Activated CD4-positive, alpha-beta T cell treated with anti-CD3 and anti-CD28 coated beads, Interleukin-2, amount 10 ng/mL, durations not matched to agents 24 days and 14 days (primary cell): ENCODE measurements around the gene COX18. TPM values are rescaled to one million over a fixed set of nuclear protein-coding genes. Genes with fewer than 3 reads are reported as not detected.
A peak's percentile ranks its signal among the peaks of the same experiment; 100 is the strongest.

Experiments
- DNase-seq: peaks from one replicate; pipeline ENCODE4 v3.0.0; 2022
- H3K27ac Mint-ChIP-seq: one replicate; pipeline ENCODE4 v1.8.0; 2022; ENCODE audit warnings: mild to moderate bottlenecking, mixed read lengths
- H3K27me3 Mint-ChIP-seq: one replicate; pipeline ENCODE4 v1.8.0; 2022; ENCODE audit warnings: mixed read lengths
- H3K36me3 Mint-ChIP-seq: one replicate; pipeline ENCODE4 v1.8.0; 2022; ENCODE audit warnings: low read depth, mild to moderate bottlenecking, mixed read lengths
- H3K4me1 Mint-ChIP-seq: one replicate; pipeline ENCODE4 v1.8.0; 2021; ENCODE audit warnings: mixed read lengths
- H3K4me3 Mint-ChIP-seq: one replicate; pipeline ENCODE4 v1.8.0; 2022; ENCODE audit warnings: mild to moderate bottlenecking, moderate library complexity, mixed read lengths
- H3K9me3 Mint-ChIP-seq: one replicate; pipeline ENCODE4 v1.8.0; 2021; ENCODE audit warnings: mixed read lengths
- intact Hi-C: fragments of 100-400 bp; cut with micrococcal nuclease; formaldehyde crosslinking; loops from one replicate; pipeline ENCODE4 v1.15.1; 2023
- total RNA-seq: library from RNA; stranded (reverse); gene quantifications from 2 replicates; pipeline ENCODE4 v1.2.3, GENCODE V29; 2022

COX18 gene
- total RNA-seq, 1 donor from 2014 or later = 21.2 TPM

GRCh38 chr4:73070074-73070390, 516 bp upstream of the COX18 start:
- H3K27me3 Mint-ChIP-seq = no peaks in the 10 kb centered on the region
- DNase-seq = no peak
- peaks cover 32% of the 10 kb centered on the region for H3K4me1 Mint-ChIP-seq
- H3K4me3 Mint-ChIP-seq = peak overlapping the region; percentile 89
- peak overlapping the region; percentile 94 for H3K27ac Mint-ChIP-seq
- intact Hi-C loops = no loop called here
- peaks cover 28% of the 10 kb centered on the region for H3K36me3 Mint-ChIP-seq
- H3K9me3 Mint-ChIP-seq = no peaks in the 10 kb centered on the region

DNA sequence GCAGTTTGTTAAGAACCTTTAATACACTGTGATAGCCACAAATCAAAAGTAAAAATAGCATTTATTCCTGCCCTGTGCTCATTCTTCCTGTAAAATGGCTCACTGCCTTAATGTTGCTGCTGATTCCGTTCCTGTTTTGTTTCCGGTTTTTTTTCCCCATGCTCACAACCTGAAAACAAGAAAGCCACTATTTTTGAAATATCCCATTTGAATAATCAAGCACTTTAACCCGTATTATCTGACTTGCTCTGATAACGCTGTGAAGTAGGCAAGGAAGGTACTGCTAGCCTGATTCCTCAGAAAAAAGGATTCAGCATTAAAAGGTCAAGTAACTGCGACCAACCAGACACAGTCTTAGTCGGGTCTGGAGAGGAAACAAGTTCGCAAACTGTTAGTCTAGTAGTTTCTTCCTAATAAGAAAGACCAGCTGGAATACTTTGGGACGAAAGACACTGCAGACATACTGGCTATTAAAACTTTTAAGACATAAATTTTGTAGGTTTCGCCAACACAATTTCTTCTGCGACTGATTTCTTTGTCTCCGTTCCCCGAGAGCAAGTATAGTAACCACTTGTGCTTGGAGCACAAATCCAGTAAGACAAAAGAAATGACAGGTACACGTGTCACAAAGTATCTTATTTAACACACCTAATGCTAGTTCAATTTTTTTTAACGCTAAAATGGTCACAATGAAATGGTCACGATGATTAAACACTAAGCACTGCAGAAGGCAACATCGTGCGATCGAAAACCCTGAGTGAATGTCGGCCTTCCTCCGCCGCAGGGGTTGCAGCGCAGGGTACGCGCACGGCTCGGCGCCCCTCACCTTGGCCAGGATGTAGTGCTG, 802 bp downstream of the COX18 start:
- H3K27me3 Mint-ChIP-seq = no peaks in the 10 kb centered on the region

GRCh38 chr4:73067971-73068394, 1.5 kb downstream of the COX18 start:
- Mint-ChIP-seq H3K4me3 (peak overlapping the region; percentile 89), H3K27me3 (no peaks in the 10 kb centered on the region), H3K36me3 (peaks cover 34% of the 10 kb centered on the region), H3K4me1 (peaks cover 40% of the 10 kb centered on the region), H3K9me3 (no peaks in the 10 kb centered on the region), H3K27ac (peak overlapping the region; percentile 94)
- intact Hi-C loops = loop anchor here (1.0 to 10.0 kb wide), 3 partner anchors 13 to 1087 kb away; partner anchors contain the start of gene MTHFD2L
- DNase-seq = peak; percentile 66

More for the DNA sequence above, 802 bp downstream of the COX18 start:
- H3K36me3 Mint-ChIP-seq = peaks cover 34% of the 10 kb centered on the region
- DNase-seq = peak; percentile 74
- intact Hi-C loops = loop anchor here (1.0 to 10.0 kb wide), 4 partner anchors 13 to 1086 kb away; partner anchors contain the start of gene MTHFD2L
- peak overlapping the region; percentile 94 for H3K27ac Mint-ChIP-seq
- H3K4me1 Mint-ChIP-seq = peaks cover 37% of the 10 kb centered on the region
- H3K4me3 Mint-ChIP-seq = peak overlapping the region; percentile 89
- H3K9me3 Mint-ChIP-seq = no peaks in the 10 kb centered on the region

DNA sequence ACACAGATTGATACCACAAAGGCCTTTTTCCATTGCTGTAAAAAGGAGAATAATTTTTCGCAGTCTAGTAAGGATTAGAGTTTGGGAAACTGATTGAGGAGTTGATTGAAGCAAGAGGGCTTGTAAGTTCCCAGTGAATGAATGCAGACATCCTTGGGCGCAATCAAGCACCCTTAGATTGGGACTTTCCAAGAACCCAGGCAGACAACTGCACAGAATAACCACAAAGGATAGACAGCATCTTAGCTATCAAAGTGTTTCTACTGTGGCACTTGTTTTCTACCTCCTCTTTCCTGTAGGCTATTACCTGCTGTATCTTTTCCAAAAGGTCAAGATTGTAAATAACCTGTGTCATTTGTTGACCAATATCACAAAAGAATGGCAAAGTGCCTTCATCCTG, 2.6 kb downstream of the COX18 start:
- intact Hi-C loops = loop anchor here (10.0 kb wide), 1 partner anchor 1088 kb away; the partner anchor contains the start of gene MTHFD2L
- peak overlapping the region; percentile 61 for H3K4me3 Mint-ChIP-seq
- peak; percentile 81 for DNase-seq
- peaks cover 40% of the 10 kb centered on the region for H3K4me1 Mint-ChIP-seq
- H3K27ac Mint-ChIP-seq = peak overlapping the region; percentile 90
- H3K9me3 Mint-ChIP-seq = no peaks in the 10 kb centered on the region
- H3K27me3 Mint-ChIP-seq = no peaks in the 10 kb centered on the region
- H3K36me3 Mint-ChIP-seq = peaks cover 37% of the 10 kb centered on the region

DNA sequence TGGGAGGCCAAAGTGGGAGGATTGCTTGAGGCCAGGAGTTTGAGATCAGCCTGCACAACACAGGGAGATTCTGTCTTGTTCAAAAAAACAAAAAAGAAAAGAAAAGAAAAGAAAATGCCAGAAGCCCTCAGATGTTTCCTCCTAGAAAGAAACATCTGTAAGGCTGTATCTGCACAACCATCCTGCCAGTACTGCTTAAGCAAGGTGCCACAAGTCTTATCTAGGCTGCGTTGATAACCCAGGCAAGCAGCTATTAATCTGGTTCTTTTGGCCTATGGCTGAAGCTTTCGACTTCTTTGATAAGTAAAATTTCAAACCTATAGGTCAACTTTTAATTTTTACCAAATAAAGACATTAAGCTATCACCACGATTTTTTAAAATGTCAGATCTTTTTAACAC, 3.1 kb downstream of the COX18 start:
- intact Hi-C loops = loop anchor here (10.0 kb wide), 1 partner anchor 1088 kb away; the partner anchor contains the start of gene MTHFD2L
- Mint-ChIP-seq H3K27me3 (no peaks in the 10 kb centered on the region), H3K4me1 (peaks cover 40% of the 10 kb centered on the region), H3K4me3 (peak overlapping the region; percentile 62), H3K27ac (peak overlapping the region; percentile 83), H3K36me3 (peaks cover 41% of the 10 kb centered on the region), H3K9me3 (no peaks in the 10 kb centered on the region)
- peak; percentile 55 for DNase-seq

DNA sequence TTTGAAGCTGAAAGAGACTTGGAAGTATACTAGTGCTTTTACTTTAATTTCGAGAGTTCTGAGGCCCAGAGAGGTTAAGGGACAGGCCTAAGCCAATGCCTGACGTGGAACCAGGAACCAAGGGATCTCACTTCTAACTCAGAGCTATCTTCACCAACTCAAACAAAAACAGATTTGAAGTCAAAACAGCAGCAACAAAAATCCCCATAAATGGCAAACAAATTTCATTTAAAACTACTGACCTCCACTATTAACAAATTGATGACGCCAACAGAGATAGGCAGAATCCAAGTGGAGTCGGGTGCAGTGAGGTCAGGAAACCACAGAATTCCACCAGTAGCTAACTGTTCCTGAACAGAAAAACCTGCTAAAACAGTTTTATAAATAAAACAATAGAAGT, 5.0 kb downstream of the COX18 start:
- Mint-ChIP-seq H3K27ac (no peak overlapping the region), H3K27me3 (no peaks in the 10 kb centered on the region), H3K4me3 (no peak overlapping the region), H3K36me3 (peaks cover 44% of the 10 kb centered on the region), H3K9me3 (no peaks in the 10 kb centered on the region), H3K4me1 (peaks cover 33% of the 10 kb centered on the region)
- DNase-seq = peak; percentile 17
- intact Hi-C loops = loop anchor here (10.0 kb wide), 1 partner anchor 1090 kb away; the partner anchor contains the start of gene MTHFD2L

DNA sequence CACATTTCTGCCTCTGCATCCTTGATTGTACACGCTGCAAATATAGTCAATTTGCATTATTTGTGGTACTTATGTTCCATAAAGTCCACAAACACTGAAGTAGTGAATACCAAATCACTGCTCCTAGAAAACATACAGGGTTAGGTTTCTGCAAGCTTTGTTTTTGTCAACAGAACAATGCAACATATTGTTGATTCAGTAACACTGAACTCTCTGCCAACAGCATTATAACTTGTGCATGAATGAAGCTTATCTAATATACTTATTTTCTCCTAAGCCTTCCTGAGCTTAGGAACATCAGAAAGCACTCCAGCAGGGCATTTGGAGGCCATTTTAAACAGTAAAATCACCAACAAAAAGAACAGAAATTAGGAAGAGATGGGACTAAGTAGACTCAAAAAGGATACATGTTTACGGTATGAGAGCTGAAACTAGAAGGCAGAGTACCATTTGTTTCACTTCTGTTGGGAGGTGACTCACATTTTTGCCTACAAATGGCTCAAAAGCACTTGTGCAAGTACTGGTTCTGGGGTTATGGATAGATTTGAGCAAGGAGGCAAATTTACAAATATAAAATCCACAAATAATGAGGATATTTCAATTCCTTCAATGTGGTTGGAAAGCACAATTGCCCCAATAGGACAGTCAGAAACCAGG, 14.1 kb downstream of the COX18 start:
- intact Hi-C loops = loop anchor here (1.0 kb wide), 1 partner anchor 13 kb away; no protein-coding TSS in a partner anchor
- Mint-ChIP-seq H3K4me1 (peaks cover 10% of the 10 kb centered on the region), H3K4me3 (no peak overlapping the region), H3K27me3 (no peaks in the 10 kb centered on the region), H3K9me3 (no peaks in the 10 kb centered on the region), H3K27ac (peak overlapping the region; percentile 49), H3K36me3 (peaks cover 47% of the 10 kb centered on the region)
- peak; percentile 34 for DNase-seq

- no peak overlapping the region for H3K27ac Mint-ChIP-seq
These were observed 15.5 kb downstream of the COX18 start for GRCh38 chr4:73053974-73054480.

DNA sequence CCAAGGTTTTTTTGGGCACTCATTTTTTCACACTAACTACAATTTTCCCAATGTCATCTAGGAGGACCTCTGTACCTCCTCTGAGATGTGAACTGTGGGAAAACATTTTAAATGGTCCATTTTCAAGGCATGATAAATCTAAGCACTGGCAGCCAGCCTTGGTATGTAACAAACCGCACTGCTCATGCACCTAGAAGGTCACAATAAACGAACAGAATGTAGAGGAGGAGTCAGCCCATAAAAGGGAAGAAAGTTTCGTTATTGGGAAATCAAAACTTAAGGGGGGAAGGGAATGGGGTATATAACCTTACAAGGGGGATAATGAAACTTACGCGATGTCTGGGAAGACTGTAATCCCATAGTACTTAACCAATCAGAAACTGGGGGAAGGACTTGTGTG, 16.4 kb downstream of the COX18 start:
- Mint-ChIP-seq H3K9me3 (no peaks in the 10 kb centered on the region), H3K4me3 (no peak overlapping the region), H3K4me1 (peaks cover 10% of the 10 kb centered on the region), H3K27ac (no peak overlapping the region), H3K36me3 (peaks cover 29% of the 10 kb centered on the region), H3K27me3 (no peaks in the 10 kb centered on the region)
- DNase-seq = no peak
- intact Hi-C loops = no loop called here

More at GRCh38 chr4:73053974-73054480, 15.5 kb downstream of the COX18 start:
- Mint-ChIP-seq H3K9me3 (no peaks in the 10 kb centered on the region), H3K4me3 (no peak overlapping the region), H3K27me3 (no peaks in the 10 kb centered on the region), H3K4me1 (peaks cover 10% of the 10 kb centered on the region), H3K36me3 (peaks cover 37% of the 10 kb centered on the region)
- DNase-seq = no peak
- intact Hi-C loops = no loop called here

DNA sequence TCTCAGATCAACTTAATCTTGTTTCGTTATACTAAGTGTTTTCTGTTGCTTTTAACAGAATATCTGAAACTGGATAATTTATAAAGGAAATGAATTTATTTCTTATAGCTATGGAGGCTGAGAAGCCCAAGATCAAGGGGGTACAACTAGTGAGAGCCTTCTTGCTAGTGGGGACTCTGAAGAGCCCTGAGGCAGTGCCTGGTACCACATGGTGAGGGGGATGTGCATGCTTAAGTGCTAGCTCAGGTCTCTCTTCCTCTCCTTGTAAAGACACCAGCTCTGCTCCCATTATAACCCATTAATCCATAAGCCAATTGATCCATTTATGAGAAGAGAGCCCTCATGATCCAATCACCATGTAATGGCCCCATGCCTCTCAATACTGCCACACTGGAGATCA, 17.9 kb downstream of the COX18 start:
- Mint-ChIP-seq H3K36me3 (peaks cover 23% of the 10 kb centered on the region), H3K4me1 (peaks cover 10% of the 10 kb centered on the region), H3K4me3 (no peak overlapping the region), H3K9me3 (no peaks in the 10 kb centered on the region), H3K27ac (no peak overlapping the region), H3K27me3 (no peaks in the 10 kb centered on the region)
- no peak for DNase-seq
- intact Hi-C loops = no loop called here

- Mint-ChIP-seq H3K27ac (no peak overlapping the region), H3K9me3 (peaks cover 2% of the 10 kb centered on the region), H3K36me3 (no peaks in the 10 kb centered on the region), H3K27me3 (no peaks in the 10 kb centered on the region), H3K4me3 (no peak overlapping the region), H3K4me1 (no peaks in the 10 kb centered on the region)
- intact Hi-C loops = no loop called here
- no peak for DNase-seq
These were observed 23.6 kb downstream of the COX18 start for GRCh38 chr4:73045879-73046278.

DNA sequence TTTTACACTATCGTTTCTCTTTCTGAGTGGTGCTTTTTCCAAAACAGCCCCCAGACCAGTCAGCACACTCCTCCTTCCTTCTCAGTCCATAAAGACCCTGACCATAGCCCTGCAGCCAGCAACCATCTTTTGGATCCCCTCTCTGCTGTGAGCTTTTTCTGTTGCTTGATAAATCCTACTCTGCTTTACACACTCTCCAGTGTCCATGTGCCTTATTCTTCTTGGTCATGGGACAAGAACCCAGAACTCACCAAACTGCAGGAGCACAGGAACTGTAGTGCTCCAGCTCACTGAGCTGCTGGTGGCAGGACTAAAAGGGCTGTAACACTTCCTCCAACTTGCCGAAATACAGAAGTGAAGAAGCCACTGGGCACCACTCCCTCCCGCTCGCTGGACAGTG, 32.5 kb downstream of the COX18 start:
- intact Hi-C loops = no loop called here
- H3K4me3 Mint-ChIP-seq = no peak overlapping the region
- H3K27me3 Mint-ChIP-seq = peaks cover 3% of the 10 kb centered on the region
- DNase-seq = no peak
- H3K36me3 Mint-ChIP-seq = no peaks in the 10 kb centered on the region
- peaks cover 3% of the 10 kb centered on the region for H3K9me3 Mint-ChIP-seq
- H3K4me1 Mint-ChIP-seq = peaks cover 8% of the 10 kb centered on the region
- H3K27ac Mint-ChIP-seq = no peak overlapping the region

DNA sequence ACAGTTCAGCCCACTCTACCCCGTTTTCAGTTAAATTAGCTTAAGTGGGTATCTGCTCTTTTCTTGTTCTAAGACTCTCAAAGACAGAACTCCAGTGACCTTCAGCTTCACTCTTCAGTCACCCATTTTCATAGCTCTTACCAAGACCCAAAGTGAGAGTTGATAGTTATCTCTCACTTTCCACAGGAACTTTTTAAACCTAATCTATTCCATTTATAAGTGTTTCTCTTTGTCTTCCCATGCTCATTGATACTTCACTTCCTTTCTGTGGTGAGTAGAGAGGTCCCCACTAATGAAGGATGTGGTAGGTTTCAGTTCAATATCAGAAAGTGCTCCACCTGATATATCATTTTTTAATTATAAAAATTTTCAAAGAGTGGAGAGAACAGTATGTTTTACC, 33.4 kb downstream of the COX18 start:
- intact Hi-C loops = no loop called here

DNA sequence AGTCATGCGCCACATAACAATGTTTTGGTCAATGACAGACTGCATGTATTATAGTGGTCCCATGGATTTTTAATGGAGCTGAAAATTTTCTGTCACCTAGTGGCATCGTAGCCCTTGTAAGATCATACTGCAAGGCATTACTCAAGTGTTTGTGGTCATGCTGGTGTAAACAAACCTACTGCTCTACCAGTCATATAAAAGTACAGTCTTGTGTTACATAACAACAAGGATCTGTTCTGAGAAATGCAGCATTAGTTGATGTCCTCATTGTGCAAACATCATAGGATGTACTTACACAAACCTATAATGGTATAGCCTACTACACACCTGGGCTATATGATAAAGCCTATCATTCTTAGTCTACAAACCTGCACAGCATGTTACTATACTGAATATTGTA, 34.6 kb downstream of the COX18 start:
- Mint-ChIP-seq H3K9me3 (peaks cover 3% of the 10 kb centered on the region), H3K27me3 (peaks cover 3% of the 10 kb centered on the region), H3K36me3 (no peaks in the 10 kb centered on the region), H3K27ac (no peak overlapping the region), H3K4me1 (peaks cover 8% of the 10 kb centered on the region), H3K4me3 (no peak overlapping the region)
- intact Hi-C loops = no loop called here
- no peak for DNase-seq

More for the DNA sequence above, 33.4 kb downstream of the COX18 start:
- Mint-ChIP-seq H3K27me3 (peaks cover 3% of the 10 kb centered on the region), H3K27ac (no peak overlapping the region), H3K36me3 (no peaks in the 10 kb centered on the region), H3K4me3 (no peak overlapping the region), H3K4me1 (peaks cover 8% of the 10 kb centered on the region), H3K9me3 (peaks cover 3% of the 10 kb centered on the region)
- no peak for DNase-seq
